Activated T-helper 2 cell treated with anti-CD3 and anti-CD28 coated beads, Interferon-gamma antibody, Interleukin-2, Interleukin-4, amounts not matched to agents 10 μg/mL and 5 μg/mL and 100 μg/mL, durations not matched to agents 14 hours and 24 hours and 36 hours (primary cell): ENCODE results near the gene COQ2. TPM values are rescaled to one million over a fixed set of nuclear protein-coding genes. Genes with fewer than 3 reads are reported as not detected.
"Not testable (repeated sequence)": the region's sequence is repeated elsewhere in the genome, so short reads cannot be mapped to it uniquely, and the experiment has no call there.

Source experiments
- DNase-seq: peaks from one replicate; pipeline ENCODE4 v3.0.0; 2021; ENCODE audit warnings: low spot score
- H3K27ac Mint-ChIP-seq: one replicate; pipeline ENCODE4 v1.8.0; 2021; ENCODE audit warnings: mixed read lengths
- H3K27me3 Mint-ChIP-seq: one replicate; pipeline ENCODE4 v1.8.0; 2021; ENCODE audit warnings: low read depth, mixed read lengths
- H3K36me3 Mint-ChIP-seq: one replicate; pipeline ENCODE4 v1.8.0; 2021; ENCODE audit warnings: low read depth, mixed read lengths
- H3K4me1 Mint-ChIP-seq: one replicate; pipeline ENCODE4 v1.8.0; 2021; ENCODE audit warnings: low read depth, mixed read lengths
- H3K4me3 Mint-ChIP-seq: one replicate; pipeline ENCODE4 v1.8.0; 2021; ENCODE audit warnings: low read depth, mild to moderate bottlenecking, moderate library complexity, mixed read lengths
- H3K9me3 Mint-ChIP-seq: one replicate; pipeline ENCODE4 v1.8.0; 2021; ENCODE audit warnings: mixed read lengths
- intact Hi-C: fragments of 100-400 bp; cut with micrococcal nuclease; formaldehyde crosslinking; loops from one replicate; pipeline ENCODE4 v1.15.1; 2023
- total RNA-seq: library from RNA; stranded (reverse); gene quantifications from 2 replicates; pipeline ENCODE4 v1.2.3, GENCODE V29; 2022

COQ2 gene
- total RNA-seq, 1 donor from 2014 or later, result 19.5 TPM

DNA sequence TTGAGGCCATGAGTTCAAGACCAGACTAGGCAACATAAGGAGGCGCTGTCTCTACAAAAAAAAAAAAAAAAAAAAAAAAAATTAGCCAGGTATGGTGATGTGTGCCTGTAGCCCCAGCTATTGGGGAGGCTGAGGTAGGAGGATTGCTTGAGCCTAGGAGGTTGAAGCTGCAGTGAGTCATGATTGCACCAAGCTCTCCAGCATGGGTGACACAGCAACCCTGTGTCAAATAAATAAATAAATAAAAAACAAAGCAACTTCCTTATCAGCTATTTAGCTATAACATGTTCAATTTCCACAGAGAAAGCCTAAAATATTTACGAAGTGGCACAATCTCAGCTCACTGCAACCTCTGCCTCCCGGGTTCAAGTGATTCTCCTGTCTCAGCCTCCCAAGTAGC lies 10.7 kb downstream of the COQ2 start:
- Mint-ChIP-seq H3K4me1 (peaks cover 41% of the 10 kb centered on the region), H3K36me3 (peaks cover 76% of the 10 kb centered on the region)
- intact Hi-C loops, H3K4me3 Mint-ChIP-seq, H3K9me3 Mint-ChIP-seq, DNase-seq, H3K27ac Mint-ChIP-seq, H3K27me3 Mint-ChIP-seq: not testable (repeated sequence)

DNA sequence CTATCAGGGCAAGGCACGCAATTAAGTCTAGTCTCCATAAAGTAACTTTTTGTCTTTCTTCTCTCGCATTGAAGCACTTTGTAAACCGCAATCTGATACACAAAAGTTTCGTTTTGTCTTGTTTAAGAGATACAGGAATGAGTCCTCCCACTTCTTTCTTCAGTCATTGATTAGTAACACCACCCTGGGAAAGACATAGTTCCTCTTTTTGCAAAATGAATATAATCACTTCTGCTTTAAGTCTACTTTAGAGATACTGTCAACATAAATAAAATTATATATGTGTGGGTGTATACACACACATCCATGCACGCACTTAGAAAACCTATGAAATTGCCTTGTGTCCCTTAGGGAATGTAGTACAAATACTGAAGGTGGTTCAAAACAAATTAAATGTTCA lies 11.7 kb downstream of the COQ2 start:
- H3K4me1 Mint-ChIP-seq, result peaks cover 46% of the 10 kb centered on the region
- DNase-seq, result no peak
- H3K9me3 Mint-ChIP-seq, result no peaks in the 10 kb centered on the region
- peaks cover 1% of the 10 kb centered on the region for H3K27me3 Mint-ChIP-seq
- H3K36me3 Mint-ChIP-seq, result peaks cover 76% of the 10 kb centered on the region
- H3K27ac Mint-ChIP-seq, result no peak overlapping the region
- intact Hi-C loops, result no loop called here
- H3K4me3 Mint-ChIP-seq, result no peak overlapping the region

DNA sequence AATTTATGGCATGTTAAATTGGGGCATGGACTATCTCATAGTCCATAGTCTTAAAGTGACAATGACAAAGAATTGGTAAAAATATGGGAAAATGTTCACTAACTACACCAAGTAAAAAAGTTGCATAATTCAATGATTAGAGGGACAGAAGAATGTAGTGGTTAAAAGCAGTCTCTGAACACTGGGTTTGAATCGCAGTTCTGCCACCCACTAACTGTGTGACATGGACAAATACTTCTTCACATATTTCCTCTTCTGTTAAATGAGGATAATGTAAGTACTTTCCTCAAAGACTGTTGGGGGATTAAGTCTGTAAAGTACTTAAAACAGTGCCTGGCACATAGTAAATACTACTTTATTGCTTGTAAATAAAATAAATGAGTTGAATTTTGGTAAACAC lies 15.3 kb downstream of the COQ2 start:
- H3K36me3 Mint-ChIP-seq, result peaks cover 68% of the 10 kb centered on the region
- peaks cover 40% of the 10 kb centered on the region for H3K4me1 Mint-ChIP-seq
- no peak overlapping the region for H3K27ac Mint-ChIP-seq
- H3K9me3 Mint-ChIP-seq, result no peaks in the 10 kb centered on the region
- H3K27me3 Mint-ChIP-seq, result no peaks in the 10 kb centered on the region
- no peak overlapping the region for H3K4me3 Mint-ChIP-seq
- no peak for DNase-seq
- intact Hi-C loops, result loop anchor here (5.0 kb wide), 2 partner anchors 37 to 367 kb away; partner anchors contain the start of gene THAP9

DNA sequence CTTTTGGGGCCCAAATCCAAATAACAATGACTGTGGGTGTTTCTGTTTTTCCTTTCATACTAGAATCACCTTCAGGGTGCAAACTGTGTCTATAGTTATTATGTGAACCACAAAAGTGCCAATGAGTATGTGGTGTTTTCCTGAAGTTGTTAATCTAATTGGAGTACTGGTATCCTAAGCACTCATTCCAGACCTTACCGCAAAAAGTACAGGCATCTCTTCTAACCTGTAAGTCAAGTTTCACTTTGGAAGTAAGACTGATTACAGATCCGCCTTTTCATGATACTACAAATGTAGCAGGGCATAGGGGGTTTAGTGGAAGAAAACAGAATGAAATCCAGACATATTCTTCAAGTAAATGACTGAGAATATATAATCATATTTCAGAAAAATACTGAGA lies 16.1 kb downstream of the COQ2 start:
- Mint-ChIP-seq H3K9me3 (no peaks in the 10 kb centered on the region), H3K4me1 (peaks cover 37% of the 10 kb centered on the region), H3K36me3 (peaks cover 63% of the 10 kb centered on the region), H3K27ac (no peak overlapping the region), H3K4me3 (no peak overlapping the region), H3K27me3 (no peaks in the 10 kb centered on the region)
- intact Hi-C loops, result loop anchor here (1.0 to 5.0 kb wide), 3 partner anchors 36 to 366 kb away; partner anchors contain the start of gene THAP9
- no peak for DNase-seq

DNA sequence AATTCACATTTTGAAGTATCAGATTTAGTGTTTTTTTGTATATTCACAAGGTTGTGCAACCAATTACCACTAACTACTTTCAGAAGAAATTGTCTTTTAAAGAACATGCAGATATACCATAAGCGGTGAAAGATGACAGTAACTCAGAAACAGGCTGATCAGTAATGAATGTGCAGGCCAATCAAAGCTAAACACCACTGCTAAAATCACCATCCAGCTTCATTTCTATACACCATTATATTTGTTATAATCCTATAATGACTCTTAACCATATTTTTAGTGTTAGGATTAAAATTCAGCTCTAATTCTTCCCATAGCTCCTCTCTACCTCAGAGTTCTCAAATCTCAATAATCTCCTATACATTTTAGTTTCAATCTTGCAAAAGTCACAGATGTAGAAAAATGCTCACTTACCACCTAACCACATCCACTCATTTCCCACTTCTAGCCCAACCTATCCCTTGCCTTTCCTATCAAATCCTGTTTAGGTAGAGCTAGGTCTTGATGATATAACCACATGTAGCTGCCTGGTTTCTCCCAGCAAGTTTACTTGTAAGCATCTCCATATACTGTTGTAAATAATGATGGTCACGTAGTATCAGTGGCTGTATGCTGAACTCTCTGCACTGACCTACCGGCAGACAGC lies 16.6 kb downstream of the COQ2 start:
- Mint-ChIP-seq H3K27me3 (no peaks in the 10 kb centered on the region), H3K4me1 (peaks cover 34% of the 10 kb centered on the region), H3K27ac (no peak overlapping the region), H3K4me3 (peak overlapping the region; percentile 9), H3K36me3 (peaks cover 64% of the 10 kb centered on the region), H3K9me3 (no peaks in the 10 kb centered on the region)
- DNase-seq, result no peak
- intact Hi-C loops, result loop anchor here (1.0 to 5.0 kb wide), 4 partner anchors 8 to 366 kb away; partner anchors contain the start of gene THAP9

DNA sequence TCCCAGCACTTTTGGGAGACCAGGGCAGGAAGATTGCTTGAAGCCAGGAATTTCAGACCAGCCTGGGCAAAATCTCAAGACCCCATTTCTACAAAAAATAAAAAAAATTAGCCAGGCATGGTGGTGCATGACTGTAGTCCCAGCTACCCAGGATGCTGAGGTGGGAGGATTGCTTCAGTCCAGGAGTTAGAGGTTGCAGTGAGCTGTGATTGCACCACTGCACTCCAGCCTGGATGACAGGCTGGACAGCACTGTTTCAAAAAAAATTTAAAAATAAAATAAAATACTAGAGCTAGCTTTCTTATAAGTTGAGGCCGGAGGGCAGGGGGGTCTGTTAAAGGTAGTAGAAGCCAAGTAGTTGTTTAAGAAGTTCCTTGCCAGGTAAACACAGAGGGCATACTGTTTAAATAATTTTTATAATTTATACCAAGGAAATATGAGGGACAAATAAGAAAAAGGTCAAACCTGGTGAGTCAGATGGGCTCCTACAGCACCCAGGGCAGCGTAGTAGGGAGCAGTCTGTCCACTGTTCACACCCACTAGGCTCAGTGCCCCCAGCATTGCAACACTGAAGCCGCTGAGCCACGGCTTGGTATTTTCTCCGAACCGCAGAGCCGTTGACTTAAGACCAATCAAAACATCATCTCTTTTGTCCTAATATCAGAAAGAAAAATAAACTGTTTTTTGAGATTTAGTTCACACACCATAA lies 17.3 kb downstream of the COQ2 start:
- Mint-ChIP-seq H3K4me3 (no peak overlapping the region), H3K9me3 (no peaks in the 10 kb centered on the region), H3K4me1 (peaks cover 29% of the 10 kb centered on the region), H3K27ac (no peak overlapping the region), H3K36me3 (peaks cover 63% of the 10 kb centered on the region), H3K27me3 (no peaks in the 10 kb centered on the region)
- intact Hi-C loops, result loop anchor here (1.0 to 5.0 kb wide), 3 partner anchors 9 to 365 kb away; partner anchors contain the start of gene THAP9
- no peak for DNase-seq

DNA sequence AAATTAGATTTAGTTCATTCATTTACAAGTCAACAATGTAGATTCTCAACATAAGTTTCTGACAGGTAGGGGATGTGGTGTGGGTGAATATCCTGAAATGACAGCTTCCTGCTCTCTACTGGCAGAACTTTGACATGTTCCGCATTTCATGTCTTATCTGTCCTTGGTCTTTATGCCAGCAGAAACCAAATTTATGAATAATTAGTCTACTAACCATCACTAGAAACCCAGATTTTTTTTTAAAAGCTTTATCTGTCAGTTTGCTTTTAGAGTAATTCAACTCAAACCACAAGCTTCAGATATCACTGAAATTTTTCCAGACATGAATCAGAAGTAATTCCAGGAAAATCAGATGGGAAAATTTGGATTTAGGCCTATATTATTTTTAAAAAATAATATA lies 17.9 kb downstream of the COQ2 start:
- H3K27ac Mint-ChIP-seq, result no peak overlapping the region
- H3K36me3 Mint-ChIP-seq, result peaks cover 68% of the 10 kb centered on the region
- no peaks in the 10 kb centered on the region for H3K9me3 Mint-ChIP-seq
- H3K4me3 Mint-ChIP-seq, result no peak overlapping the region
- no peaks in the 10 kb centered on the region for H3K27me3 Mint-ChIP-seq
- no peak for DNase-seq
- intact Hi-C loops, result loop anchor here (1.0 to 5.0 kb wide), 3 partner anchors 10 to 364 kb away; partner anchors contain the start of gene THAP9
- peaks cover 29% of the 10 kb centered on the region for H3K4me1 Mint-ChIP-seq

DNA sequence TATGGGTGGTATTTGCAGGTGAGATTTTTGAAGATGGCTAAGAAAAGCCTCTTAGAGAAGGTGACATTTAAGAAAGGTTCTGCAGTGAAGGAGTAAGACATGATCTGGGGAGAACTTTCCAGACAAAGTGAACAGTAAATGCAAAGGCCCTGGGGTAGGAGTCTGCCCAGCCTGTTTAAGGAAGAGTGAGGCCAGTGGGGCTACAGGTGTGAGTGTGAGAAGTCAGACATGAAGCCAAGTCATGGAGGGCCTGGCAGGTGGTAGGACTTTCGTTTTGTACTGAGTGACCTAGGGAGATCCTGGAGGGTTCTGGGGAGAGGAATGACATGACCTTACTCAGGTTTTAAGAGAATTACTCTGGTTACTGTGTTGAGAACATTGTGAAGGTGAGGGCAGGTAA lies 21.5 kb downstream of the COQ2 start:
- Mint-ChIP-seq H3K36me3 (peaks cover 57% of the 10 kb centered on the region), H3K4me1 (peaks cover 11% of the 10 kb centered on the region), H3K9me3 (no peaks in the 10 kb centered on the region), H3K27me3 (no peaks in the 10 kb centered on the region), H3K4me3 (no peak overlapping the region), H3K27ac (no peak overlapping the region)
- DNase-seq, result no peak
- intact Hi-C loops, result no loop called here

DNA sequence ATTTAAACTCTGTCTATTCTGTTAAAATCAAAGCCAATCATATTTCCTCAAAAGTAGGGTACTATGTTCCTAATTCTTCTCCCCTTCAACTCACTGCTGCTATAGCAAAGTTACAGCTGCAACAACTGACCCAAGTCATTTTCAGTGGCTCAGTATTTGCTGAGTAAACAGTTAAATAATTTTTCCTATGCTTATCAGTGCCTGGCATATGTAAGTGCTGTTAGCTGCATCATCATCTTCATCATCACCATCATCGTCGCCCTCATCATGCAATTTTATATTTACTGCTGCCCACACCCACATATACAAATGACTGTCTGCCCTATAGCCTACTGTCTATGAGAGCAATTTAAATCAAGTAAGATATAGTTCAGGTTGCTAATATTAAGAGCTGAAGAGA lies 21.9 kb downstream of the COQ2 start:
- H3K27ac Mint-ChIP-seq, result no peak overlapping the region
- H3K36me3 Mint-ChIP-seq, result peaks cover 58% of the 10 kb centered on the region
- DNase-seq, result no peak
- intact Hi-C loops, result no loop called here
- H3K9me3 Mint-ChIP-seq, result no peaks in the 10 kb centered on the region
- H3K27me3 Mint-ChIP-seq, result no peaks in the 10 kb centered on the region
- H3K4me3 Mint-ChIP-seq, result no peak overlapping the region
- H3K4me1 Mint-ChIP-seq, result peaks cover 7% of the 10 kb centered on the region

DNA sequence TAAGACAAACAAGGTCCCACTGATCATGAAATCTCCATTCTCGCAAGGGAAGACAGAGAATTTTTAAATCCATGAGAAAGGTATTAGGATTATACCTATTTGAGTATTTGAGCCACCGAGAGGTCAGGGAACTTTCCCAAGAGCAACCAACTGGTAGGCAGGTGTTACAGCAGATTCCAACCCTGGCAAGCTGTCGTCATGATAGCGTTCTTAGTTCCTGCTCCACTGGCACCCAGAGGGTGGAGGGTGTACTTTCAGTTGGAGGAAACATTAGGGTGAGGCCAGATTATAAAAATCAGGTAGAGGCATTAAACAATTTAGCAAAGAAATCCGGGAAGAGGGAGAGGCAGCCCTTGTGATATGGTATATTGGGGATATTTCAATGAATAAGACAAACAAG lies 23.3 kb downstream of the COQ2 start:
- Mint-ChIP-seq H3K9me3 (no peaks in the 10 kb centered on the region), H3K36me3 (peaks cover 53% of the 10 kb centered on the region), H3K4me1 (no peaks in the 10 kb centered on the region), H3K4me3 (no peak overlapping the region), H3K27me3 (no peaks in the 10 kb centered on the region), H3K27ac (no peak overlapping the region)
- intact Hi-C loops, result no loop called here
- DNase-seq, result no peak

DNA sequence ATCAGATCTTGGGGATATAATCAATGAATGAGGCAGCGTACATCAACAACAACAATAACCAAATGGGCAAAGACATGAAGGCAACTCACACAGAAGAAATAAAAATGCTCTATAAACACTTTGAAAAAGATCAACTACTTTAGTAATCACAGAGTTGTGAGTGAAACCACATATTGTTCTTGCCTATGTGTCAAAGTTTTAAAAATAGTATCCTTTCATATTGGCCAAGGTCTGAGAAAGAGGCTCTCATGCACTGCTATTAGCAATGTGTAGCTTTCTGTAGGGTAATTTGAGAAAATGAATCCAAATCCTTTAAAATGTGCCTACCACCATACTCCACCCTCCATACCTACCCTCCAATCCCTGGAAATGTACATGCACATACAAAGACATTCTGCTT lies 25.0 kb downstream of the COQ2 start:
- Mint-ChIP-seq H3K9me3 (no peaks in the 10 kb centered on the region), H3K27ac (no peak overlapping the region), H3K36me3 (peaks cover 43% of the 10 kb centered on the region), H3K4me1 (peaks cover 2% of the 10 kb centered on the region), H3K27me3 (no peaks in the 10 kb centered on the region), H3K4me3 (no peak overlapping the region)
- intact Hi-C loops, result no loop called here
- DNase-seq, result no peak

DNA sequence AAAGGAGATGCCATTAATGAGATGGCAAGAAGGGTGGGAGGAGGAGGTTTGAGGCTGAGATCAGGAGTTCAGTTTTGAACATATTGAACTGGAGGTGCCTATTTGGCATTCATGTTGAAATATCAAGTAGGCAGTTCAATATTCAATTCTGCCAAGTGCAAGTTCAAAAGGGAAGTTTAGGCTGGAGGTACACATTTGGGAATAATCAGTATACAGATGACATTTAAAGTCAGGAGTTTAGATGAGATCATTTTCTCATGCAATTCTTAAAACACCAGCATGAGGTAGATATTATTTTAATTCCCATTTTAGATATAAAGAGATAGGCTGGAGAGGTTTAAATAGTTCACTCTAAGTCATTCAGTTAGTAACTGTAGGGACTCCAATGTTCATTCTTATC lies 26.1 kb downstream of the COQ2 start:
- no peaks in the 10 kb centered on the region for H3K9me3 Mint-ChIP-seq
- no peak overlapping the region for H3K4me3 Mint-ChIP-seq
- no peak overlapping the region for H3K27ac Mint-ChIP-seq
- no peak for DNase-seq
- H3K4me1 Mint-ChIP-seq, result peaks cover 2% of the 10 kb centered on the region
- H3K27me3 Mint-ChIP-seq, result no peaks in the 10 kb centered on the region
- H3K36me3 Mint-ChIP-seq, result peaks cover 44% of the 10 kb centered on the region
- intact Hi-C loops, result no loop called here

DNA sequence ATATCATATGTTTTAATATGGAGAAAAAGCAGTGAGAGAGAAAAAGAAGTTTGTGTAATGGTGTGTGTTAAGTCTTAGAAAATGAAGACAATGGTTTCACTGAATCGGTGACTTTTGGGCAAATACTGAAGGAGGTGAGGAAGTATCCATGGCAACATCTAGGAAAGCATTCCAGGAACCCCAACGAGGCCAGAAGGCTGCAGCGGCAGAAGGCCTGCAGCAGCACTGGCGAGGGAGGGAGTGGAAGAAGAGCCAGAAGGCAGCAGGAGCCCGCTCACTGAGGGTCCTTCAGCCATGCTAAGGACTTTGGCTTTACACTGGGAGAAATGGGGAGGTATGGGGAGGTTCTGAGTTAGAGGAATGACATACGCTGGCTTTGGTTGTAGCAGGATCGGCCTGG lies 26.8 kb downstream of the COQ2 start:
- peaks cover 3% of the 10 kb centered on the region for H3K4me1 Mint-ChIP-seq
- no peak for DNase-seq
- peaks cover 38% of the 10 kb centered on the region for H3K36me3 Mint-ChIP-seq
- no peak overlapping the region for H3K4me3 Mint-ChIP-seq
- H3K9me3 Mint-ChIP-seq, result no peaks in the 10 kb centered on the region
- no peaks in the 10 kb centered on the region for H3K27me3 Mint-ChIP-seq
- no peak overlapping the region for H3K27ac Mint-ChIP-seq
- intact Hi-C loops, result no loop called here
